HT-29 (cell line): ENCODE data around the gene NR6A1. TPM values are rescaled to one million over a fixed set of nuclear protein-coding genes. Genes with fewer than 3 reads are reported as not detected.

Experiments
- DNase-seq: peaks from one replicate; pipeline ENCODE4 v3.0.0-alpha.2; 2015; ENCODE audit warnings: low spot score
- total RNA-seq: library from RNA; depleted of rRNA; stranded (reverse); fragments of >200 nt; shearing (Covaris generic); gene quantifications from 2 replicates; pipeline ENCODE4 v1.2.3, GENCODE V29; 2014

NR6A1 gene
- total RNA-seq, 1 experiment from 2014 or later = 4.7 TPM

DNA sequence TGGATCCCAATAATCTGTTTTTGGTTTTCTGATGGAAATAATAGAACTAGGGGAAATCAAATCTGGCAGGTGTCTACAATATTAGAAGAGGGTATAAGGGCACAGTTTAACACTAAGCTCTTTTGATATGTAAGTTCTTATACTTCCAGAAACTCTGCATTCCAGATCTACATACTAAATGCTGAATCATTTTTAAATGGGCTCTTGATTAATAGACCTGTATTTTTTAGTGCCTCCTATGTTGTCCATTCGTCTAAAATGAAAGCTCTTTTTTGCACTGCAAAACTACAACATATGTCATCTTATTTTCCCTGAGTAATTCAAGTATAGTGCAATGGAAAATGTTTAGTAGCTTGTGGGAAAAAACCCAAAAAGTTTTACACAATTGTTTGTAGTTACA, 44.2 kb downstream of the NR6A1 start:
- no peak for DNase-seq

DNA sequence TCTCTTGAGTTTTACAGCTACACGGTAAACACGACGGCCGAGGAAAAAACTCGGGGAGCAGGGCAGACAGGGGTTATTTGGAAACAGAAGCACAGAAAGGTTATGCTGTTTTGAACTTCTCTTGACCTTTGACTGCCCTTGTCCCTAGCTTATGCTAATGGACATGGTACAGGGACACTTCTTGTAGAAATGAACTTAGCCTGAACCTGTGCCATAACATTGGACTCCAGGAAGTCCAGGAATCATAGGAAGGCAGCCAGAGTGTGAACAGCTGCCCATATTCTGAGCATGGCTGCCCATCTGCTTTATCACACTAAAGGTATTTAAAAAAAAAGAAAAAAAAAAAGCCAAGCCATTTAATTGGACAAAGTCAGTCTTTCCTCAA, 46.1 kb downstream of the NR6A1 start:
- no peak for DNase-seq

DNA sequence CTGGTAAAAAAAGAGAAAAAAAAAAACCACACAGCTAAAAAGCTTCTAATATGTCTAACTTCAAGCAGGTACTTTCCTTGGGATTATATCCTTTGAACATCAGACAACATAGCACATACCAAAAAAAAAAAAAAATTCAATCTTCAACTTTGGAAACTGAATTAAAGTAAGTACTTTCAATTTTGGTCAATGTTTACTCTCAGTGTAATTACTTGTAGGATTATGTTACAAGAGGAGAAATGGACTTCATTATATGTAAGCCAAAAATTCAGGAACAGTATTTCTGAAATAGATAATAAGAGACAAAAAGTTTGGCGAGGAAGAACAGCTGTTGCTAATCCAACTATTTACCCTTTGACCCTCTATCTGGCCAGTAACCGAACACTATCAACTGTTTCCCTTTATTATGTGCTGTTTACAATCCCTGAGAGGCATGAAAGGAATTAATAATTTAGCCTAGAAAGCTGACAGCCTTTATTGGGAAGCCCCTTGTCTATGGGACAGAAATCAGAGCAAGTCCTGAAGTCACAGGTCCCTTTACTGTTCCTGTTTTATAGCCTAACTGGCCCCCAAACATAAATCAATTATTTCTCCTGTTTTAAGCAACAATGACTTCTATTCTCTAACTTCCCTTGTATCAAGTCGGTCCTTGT, 46.6 kb downstream of the NR6A1 start:
- no peak for DNase-seq

DNA sequence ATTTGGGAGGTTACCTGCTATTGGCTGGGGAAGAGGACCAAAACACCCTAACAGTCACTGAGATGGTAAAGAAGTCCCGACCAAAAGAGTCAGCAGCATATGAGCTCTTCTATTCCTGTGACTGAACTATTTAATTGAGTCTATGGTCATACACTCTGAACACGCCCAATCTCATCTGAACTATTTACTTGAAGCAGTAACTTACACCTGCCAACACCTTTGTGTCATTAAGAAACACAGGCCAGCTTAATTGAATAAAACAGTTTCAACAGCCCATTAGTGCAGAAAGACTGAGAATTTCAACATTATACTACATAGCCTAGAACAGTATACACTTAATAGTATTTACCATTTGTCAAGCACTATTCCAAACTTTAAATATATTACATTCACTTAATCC, 47.8 kb downstream of the NR6A1 start:
- DNase-seq = no peak

DNA sequence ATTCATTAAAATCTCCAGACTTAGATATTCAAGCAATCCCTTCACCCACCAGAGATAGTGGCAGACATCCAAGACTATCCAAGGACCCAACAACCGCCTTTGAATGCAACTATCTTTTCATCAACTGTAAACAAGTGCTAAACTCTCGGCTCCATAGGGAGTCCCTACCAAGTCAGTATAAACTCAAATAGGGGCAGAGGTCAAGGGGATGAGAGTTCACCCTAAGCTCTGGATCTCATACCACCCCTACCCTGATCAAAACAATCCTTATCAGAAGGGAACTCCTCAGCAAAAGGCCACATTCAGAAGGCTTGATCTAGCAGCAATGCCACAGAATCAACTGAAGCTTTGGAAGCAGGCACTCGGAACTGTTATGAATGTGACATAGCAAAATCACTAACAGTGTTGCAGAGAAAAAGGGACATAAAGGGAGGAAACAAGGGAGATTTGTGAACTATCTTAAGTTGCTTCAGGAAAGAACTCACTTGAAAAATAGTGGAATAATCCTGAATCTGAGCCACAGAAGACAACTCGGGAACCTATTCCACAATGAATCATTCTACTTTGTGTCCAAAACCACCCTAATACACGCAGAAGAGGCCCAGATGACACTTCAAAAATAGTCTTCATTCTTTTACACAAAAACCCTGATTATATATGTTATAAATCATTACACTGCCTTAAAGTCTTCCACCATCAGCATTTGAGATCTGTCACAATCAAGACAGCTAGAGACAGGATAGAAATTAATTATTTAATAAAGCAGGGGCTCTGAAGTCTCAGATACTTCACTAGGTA, 49.8 kb downstream of the NR6A1 start:
- DNase-seq = peak; percentile 47

DNA sequence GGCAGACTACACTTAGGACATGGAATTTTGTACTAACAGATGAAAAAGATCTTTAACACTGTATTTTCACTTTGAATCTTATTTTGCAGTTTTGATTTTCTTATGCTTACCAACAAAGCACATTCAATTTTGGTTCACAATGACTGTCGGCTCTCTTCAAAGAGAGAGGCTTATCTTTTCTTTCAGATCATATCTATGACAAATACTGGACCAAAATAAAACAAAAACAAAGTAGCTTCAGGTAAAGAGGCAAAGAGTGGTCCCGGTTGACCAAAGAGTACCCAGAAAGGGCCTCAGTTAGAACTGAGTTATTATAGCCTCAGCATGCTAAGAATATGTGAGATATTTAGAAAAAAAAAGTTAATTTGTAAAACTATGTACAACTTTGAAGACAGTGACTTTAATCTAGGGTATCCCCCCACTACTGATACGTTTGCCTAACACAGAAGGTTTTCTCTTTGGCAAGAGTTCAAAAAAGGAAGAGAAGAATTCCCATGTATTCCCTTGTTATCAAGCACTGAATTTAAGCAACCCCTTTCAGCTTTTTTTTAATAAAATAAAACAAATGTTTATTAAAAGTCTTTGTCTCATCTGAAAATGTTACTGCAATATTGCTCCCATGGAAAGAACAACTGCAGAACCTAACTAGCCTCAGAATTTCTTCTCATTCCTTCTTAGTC, 50.5 kb downstream of the NR6A1 start:
- DNase-seq = no peak

DNA sequence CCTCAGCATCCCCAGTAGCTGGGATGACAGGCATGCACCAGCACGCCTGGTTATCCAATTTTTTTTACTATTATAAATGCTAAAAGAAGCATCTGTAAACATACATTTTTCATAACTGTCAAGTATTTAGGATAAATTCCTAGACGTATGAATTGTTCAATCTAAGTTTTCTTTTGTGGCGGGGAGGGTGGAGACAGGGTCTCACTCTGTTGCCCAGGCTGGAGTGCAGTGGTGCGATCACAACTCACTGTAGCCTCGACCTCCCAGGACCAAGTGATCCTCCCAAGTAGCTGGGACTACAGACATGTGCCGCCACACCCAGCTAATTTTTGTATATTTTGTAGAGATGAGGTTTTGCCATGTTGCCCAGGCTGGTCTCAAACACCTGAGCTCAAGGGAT, 52.2 kb downstream of the NR6A1 start:
- DNase-seq = no peak

DNA sequence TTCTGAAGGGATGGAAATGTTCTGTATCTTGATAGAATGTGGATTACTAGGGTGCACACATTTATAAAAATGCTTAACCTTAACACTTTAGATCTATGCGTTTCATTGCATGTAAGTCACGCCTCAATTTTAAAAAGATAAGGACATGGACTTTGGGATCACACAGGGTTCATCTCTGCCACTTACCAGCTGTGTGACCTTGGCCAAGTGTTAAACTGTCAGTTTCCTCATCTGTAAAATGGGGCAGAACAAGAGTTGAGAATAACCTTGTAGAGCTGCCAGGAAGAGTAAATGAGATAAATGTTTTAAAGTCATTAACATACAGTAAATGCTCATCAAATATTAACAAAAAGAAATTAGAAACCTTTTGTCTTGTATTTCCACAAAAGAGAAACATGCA, 53.5 kb downstream of the NR6A1 start:
- DNase-seq = no peak

DNA sequence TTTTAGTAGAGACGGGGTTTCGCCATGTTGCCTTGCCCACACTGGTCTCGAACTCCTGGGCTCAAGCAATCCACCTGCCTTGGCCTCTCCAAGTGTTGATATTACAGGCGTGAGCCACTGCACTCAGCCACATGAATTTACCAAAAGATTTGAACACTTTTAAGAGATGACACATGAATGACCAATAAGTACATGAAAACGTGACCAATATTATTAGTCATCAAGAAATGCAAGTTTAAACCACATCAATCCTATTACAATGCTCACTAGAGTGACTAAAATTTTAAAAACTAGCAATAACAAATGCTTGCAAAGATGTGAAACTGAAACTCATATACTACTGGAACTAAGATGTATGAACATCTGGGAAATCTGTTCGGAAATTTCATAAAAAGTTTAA, 54.3 kb downstream of the NR6A1 start:
- DNase-seq = no peak

DNA sequence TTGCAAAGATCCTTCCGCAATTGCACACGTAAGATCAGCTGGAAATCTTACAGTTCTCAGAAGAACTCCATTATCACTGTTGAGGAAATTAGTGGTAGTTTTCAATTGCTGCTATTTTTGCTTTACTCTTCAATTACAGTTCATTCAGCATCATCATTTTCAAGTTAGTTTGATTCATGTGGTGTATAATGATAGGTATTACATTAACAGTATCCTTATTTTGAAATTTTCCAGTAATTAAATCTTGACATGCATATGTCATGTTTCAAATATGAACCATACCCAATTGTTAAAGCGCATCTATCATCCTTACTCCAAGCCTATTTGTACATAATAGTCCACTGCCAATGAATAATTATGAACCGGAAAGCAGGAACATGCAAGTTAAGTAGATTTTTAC, 60.3 kb downstream of the NR6A1 start:
- DNase-seq = no peak

DNA sequence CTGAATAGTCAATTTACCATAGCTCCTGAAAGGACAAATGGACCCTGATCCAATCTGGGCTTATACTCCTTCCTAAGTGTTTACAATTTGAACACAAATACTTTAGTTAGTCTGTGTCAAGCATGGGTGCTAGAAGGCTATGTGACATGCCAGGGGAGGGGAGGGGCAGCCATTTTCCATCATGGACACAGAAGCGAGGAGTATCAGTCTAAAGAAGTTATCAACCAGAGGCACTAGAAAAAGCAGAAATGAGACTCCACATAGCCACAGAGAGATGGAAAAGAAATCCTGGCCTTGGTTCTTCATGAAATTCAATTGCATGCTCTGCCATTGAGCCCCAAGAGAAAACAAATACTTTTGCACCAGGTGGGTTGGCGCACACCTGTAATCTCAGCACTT, 61.8 kb downstream of the NR6A1 start:
- DNase-seq = no peak

DNA sequence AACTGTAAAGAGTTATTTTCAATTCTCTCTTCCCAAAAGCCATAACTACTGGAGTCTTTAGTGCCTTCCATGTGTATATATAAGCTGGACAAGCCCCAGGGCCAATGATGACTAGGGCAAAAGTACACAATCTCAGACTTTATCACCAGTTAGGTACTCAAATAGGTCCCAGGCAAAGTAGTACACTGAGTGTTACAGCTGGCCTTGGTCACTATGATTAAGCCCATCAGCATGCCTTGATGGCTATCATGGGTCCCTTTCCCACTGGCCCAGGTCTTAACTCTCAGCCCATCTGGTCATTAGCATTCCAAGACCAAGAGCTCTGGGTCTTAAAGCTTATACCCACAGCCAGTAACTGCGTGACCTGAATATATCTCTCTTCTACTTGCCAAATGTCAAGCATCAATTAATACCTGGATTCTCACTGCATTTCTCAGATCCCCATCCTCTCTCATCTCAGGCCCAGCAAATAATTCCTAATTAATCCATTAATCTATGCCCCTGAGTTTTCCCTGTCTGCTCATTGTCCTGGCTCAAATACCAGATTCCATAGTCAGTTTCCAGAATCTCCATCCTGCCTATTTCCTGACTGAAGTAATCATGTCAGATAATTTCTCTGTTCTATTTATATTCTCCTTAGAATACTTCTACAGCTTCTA, 62.3 kb downstream of the NR6A1 start:
- DNase-seq = no peak

DNA sequence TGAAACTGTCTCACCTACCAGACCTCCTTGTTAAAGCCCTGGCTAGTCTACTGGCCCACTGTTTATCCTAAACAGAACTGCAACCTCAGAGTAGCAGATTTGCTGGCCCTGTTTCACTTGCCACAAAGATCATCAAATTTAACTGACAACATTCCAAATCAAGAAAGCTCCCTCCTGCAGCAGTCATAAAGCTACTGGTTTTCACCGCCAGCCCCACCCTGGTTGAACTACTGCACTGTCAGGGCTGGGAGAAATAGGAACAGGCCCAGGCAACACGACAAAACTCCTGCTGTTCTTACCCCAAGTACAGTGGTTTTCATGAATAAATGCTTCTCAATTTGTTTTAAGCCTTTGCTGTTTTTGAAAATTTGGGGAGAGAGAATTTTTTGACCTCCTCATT, 63.0 kb downstream of the NR6A1 start:
- no peak for DNase-seq

DNA sequence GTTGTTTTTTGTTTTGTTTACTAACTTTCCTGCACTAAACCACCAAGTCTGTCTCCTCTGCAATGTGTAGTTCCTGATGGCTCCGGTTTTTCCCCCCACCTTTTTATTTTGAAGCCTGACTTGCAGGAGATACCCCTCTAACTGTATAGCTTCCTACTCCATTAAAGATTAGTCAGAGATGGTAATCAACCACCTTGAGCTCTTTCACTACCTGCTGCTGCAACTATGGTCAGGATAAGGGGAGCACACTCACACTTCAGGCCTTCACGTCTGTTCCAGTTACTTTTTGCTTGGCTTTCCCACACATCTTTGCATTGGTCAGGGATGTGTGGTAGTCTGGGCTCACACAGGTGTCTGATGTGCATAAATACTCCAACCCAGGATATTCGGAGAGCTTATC, 63.4 kb downstream of the NR6A1 start:
- DNase-seq = no peak

DNA sequence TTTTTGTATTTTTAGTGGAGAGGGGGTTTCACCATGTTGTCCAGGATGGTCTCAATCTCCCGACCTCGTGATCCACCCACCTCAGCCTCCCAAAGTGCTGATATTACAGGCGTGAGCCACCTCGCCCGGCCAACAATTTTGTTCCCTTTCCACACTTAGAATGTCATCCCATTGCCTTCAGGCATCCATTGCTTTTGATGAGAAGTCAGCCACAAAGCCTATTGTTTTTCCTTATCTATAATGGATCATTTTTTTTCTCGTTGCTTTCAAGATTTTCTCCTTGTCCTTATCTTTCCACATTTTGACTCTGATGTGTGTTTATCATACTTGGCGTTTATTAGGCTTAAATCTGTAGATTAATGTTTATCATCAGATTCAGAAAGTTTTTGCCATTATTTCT, 64.4 kb downstream of the NR6A1 start:
- no peak for DNase-seq

DNA sequence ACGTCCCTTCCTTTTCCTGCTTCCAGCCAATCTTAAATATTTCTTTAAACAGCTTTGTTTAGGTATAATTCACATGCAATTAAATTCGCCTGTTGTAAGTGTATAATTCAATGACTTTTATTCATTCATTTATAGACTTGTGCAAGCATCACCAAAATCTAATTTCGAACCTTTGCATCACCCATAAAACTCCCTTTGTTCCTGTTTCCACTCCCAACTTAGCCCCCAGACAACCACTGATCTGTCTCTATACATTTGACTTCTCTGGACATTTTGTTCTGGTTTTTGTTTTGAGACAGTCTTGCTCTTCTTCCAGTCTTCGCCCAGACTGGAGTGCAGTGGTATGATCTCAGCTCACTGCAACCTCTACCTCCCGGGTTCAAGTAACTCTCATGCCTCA, 71.5 kb downstream of the NR6A1 start:
- no peak for DNase-seq

DNA sequence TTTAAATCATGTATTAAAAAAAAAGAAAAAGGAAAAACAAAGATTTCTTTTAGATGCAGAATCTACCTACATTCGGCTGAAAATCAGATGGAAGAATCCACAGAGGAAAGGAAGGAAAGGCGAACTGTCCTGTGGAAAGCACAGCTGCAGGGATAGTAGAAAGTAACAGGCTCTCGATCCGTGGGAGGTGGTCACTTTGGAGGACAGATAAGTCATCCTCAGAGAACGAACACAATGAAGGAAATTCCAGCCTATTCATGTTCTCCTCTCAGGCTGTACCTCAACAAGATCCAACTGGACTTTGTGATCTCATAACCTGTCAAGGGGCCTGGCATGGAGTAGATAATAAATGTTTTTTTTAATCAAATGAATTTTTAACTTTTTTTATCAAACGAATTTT, 72.8 kb downstream of the NR6A1 start:
- DNase-seq = no peak

DNA sequence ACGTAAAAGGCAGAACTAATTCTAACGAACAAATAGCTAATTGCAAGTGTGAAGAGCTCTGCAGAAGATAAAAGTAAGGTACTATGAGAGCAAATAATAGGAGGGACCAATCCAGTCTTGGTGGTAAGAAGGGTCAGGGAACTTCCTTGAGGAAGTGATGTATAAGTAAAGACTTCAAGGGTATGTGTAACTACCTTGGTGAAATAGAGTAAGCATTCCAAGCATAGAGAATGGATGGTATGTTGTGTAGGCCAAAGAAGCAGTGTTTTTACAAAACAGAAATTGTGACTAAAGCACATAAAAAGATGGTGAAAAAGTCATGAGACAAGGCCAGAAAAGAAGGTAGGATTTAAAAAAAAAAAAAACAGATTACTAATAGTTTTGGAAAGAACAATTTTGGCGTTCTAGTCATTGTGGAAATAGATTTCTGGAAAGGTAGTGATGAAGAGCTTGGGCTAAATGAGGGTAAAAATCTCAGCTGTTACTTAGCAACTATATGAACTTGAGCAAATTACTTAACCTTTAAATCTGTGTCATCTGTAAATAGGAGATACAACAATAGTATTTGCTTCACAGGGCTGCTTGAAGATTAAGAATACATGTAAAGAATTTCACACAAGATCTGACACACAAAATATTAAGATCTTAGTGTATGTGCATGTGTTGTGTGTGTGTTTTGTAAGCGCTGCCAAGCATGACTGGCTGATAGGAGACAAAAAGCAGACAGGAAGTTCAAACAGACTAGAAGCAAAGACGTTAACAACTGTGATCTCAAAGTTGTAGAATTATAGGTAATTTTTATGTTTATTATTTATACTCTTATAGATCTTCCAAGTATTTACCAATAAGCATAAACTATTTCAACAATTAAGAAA, 73.5 kb downstream of the NR6A1 start:
- DNase-seq = no peak

DNA sequence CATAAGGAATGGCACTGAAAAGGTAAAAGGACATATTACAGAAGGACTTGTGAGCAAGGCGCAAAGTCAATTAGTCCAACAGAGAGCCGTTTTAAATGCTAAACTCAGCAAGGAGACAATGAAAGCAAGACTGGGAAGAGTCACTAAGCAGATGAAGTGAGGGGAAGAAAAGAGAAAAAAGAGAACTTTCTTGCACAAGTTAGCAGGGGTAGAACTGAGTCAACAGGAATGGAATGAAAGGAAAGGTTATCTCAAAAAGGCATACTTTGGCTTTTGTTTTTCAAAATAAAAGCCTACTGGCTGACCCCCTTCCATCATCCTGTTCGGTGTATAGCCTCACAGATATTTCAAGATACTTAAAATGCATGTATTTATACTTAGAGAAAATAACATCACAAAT, 75.0 kb downstream of the NR6A1 start:
- no peak for DNase-seq

DNA sequence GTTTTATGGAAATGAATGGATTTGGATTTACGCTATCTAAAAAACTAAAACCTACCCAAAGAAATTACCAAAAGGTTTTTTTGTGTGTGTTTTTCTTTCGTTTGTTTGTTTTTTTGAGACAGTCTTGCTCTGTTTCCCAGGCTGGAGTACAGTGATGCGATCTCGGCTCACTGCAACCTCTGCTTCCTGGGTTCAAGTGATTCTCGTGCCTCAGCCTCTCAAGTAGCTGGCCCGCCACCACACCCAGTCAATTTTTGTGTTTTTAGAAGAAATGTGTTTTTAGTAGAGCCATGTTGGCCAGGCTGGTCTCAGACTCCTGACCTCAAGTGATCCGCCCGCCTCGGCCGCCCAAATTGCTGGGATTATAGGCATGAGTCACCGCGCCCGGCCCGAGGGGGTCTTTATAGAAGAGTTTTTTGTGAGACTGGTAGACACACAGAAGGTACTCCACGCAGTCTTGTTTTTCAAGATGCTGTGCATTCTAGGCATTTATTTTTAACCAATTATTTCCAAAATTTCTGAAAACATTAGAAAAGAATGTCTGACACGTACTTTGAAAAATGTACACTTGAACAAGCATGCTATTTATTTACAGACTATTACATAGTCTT, 75.7 kb downstream of the NR6A1 start:
- DNase-seq = no peak
